GM21825 (cell line): ENCODE data around the gene UNC5A.
"Not testable (repeated sequence)": the region's sequence is repeated elsewhere in the genome, so short reads cannot be mapped to it uniquely, and the experiment has no call there.

Experiments used
- ATAC-seq: cut with Tn5 transposase; IDR thresholded peaks from one replicate; pipeline ENCODE4 v1.9.1; 2021; ENCODE audit warnings: mild to moderate bottlenecking, moderate library complexity; ENCODE audit not compliant: unreplicated experiment

UNC5A gene

DNA sequence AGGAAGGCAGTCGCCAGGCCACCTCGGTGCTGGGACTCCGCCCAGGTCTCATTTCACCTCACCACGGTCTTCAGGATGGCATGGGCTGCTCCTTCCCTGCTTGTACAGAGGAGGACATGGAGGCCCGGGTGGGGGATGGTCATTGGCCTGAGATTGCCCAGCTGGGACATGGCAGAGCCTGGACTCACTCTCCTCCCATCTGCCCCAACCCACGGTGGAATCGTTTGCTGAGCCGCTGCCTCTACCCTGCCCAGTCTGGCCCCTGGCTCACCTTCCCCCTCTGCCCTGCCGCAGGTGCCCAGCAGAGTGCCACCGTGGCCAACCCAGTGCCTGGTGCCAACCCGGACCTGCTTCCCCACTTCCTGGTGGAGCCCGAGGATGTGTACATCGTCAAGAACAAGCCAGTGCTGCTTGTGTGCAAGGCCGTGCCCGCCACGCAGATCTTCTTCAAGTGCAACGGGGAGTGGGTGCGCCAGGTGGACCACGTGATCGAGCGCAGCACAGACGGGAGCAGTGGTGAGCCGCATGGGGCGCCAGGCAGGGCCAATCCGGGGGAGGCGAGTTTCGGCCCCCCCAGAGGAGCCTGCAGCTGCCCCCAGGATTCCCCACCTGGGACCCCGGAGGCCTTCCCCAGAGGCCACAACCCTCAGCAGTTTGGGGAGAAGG is 52.1 kb downstream of the UNC5A start:
- no peak for ATAC-seq

DNA sequence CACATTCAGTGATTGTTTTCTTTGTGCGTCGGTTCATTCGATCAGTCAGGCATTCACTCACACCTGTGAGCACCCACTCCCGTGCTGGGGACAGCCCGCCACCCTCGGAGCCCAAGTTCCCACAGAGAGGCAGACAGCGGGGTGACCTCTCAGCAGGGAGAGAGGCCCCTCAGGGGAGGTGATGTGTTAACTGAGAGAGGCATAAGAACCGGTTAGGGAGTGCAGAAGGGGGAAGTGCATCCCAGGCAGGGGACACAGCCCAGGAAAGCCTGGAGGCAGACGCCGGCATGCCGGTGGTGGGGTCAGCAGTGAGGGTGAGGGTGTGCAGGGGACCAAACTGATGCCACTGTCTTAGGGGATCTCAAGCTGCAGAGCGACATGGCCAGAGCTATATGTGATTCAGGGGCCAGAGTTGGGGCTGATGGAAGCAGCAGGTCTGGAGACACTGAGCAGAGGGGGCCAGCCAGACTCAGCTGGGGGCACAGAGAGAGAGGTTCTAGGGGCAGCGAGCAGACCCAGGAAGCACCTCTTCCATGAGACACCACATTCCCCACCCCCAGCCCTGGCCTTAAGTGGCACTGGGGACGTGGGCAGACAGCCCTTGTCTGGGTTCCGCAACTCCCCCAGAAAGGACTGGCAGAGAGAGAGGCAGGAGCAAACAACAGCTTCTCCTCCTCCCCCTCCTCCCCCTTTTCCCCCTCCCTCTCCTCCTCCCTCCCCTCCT is 52.8 kb downstream of the UNC5A start:
- ATAC-seq, result no peak

DNA sequence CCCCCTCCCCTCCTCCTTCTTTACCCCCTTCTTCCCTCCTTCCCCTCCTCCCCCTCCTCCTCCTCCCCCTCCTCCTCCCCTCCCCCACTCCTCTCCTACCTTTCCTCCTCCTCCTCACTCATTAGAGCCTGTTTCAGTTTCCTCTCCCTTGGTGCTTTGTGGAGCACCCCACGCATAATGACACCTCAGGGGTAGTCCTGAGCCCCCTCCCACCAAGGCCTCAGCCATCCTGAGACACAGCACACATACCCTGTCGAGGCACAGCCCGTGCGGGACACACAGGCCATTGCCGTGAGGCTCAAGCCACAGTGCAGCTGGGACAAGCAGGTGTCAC is 53.4 kb downstream of the UNC5A start:
- no peak for ATAC-seq

DNA sequence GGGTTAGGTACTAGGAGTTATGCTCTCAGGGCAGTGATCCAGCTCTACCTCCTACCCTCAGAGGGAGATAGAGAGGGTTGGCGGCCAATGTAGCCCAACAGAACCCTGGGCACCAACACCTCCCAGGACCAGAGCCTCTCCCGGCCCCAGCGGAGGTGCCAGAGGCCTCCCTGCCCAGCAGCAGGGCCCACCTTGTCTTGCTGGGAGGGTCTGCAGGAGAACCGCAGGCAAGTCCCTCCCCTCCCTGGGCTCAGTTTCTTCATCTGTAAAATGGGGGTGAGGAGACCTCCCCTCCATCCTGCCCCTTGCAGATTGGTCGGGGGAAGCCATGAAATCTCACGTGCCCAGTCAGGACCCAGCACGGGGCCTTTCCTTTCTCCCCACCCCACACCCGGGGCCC is 54.4 kb downstream of the UNC5A start:
- no peak for ATAC-seq

DNA sequence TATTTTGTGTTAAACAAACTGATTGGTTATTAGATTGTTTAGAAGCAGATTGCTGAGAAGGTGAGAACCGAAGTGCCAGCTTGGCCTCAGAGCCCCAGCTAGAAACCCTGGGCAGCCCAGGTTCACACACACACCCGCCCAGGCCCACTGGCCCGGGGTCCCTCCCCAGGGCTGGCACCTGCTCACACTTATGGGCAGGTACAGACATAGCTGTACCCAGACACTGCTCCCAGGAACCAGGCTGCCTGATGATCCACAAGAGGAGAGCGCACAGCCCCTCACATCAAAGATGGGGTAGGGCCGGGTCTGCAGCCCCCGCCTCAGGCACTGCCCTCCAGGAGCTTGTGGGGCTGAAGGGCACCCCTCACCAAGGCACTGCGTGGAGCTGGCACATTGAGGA is 55.6 kb downstream of the UNC5A start:
- ATAC-seq, result no peak

DNA sequence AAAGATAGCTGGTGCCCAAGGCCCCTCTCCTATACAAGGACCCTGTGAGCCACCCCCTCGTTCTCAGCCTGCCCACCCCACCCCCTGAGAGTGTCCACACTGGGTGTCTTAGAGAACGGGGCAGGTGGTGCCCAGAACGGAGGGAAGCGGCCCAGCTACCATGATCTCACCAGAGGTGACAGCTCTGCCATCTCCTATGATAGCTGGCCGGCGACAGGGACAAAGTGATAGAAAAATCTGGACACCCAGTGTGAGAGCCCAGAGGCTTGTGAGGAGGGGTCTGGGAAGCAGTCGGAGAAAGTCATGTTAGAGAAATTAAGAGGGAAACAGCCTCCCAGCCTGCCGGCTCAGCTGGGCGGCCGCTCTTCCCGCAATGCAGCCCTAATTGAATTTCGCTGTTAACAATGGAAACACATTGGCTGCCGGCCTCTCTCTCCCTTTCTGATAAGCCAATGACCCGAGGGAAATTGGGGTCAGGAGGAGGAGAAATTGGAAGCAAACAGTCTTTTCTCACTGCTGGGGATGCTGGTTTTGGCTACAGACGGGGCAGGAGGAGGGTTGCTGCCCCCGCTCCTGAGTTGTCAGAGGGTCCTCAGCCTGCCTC is 56.5 kb downstream of the UNC5A start:
- no peak for ATAC-seq

DNA sequence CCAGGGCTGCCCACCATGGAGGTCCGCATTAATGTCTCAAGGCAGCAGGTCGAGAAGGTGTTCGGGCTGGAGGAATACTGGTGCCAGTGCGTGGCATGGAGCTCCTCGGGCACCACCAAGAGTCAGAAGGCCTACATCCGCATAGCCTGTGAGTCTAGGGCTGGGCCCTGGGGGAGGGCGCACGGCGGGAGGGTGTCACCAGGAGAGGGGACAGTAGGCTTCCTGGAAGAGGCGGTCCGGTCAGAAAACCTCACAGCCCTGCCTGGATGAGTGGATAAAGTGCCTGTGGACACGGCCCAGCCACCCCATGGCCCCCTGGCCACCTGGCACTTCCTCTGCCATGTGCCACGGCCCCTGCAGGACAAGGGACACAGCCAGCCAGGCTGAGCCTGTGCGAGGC is 57.8 kb downstream of the UNC5A start:
- no peak for ATAC-seq

DNA sequence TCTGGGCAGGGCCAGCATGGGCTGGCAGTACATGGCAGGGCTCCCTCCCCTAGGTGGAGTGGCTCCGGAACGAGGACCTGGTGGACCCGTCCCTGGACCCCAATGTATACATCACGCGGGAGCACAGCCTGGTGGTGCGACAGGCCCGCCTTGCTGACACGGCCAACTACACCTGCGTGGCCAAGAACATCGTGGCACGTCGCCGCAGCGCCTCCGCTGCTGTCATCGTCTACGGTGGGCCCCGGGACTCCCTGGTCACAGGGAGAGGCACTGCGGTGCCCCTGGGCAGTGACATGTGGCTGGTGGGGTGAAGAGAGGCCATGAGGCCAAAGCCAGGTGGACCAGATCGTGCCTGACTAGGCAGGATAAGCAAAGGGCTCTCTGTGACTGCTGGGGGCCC is 58.4 kb downstream of the UNC5A start:
- no peak for ATAC-seq

DNA sequence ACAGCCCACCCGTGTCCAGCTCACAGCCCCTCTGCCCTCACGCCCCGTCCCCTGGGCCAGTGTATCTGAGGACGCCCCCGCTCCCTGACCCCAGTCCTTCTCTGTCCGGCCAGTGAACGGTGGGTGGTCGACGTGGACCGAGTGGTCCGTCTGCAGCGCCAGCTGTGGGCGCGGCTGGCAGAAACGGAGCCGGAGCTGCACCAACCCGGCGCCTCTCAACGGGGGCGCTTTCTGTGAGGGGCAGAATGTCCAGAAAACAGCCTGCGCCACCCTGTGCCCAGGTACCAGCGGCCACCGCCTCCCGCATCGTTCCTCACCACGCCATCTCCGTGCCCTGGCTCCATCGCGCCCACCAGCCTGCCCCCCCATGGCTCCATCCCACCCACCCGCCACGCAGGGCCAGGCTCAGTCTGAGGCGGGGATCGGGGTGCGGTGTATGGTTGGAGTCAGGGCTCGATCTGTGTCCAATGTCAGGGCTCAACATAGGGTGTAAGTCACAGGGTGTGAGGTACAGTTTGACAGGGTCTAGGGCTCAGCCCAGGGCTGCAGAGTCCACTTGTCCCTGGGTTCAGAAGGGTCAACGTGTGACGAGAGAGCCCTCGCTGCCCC is 59.2 kb downstream of the UNC5A start:
- ATAC-seq, result no peak

DNA sequence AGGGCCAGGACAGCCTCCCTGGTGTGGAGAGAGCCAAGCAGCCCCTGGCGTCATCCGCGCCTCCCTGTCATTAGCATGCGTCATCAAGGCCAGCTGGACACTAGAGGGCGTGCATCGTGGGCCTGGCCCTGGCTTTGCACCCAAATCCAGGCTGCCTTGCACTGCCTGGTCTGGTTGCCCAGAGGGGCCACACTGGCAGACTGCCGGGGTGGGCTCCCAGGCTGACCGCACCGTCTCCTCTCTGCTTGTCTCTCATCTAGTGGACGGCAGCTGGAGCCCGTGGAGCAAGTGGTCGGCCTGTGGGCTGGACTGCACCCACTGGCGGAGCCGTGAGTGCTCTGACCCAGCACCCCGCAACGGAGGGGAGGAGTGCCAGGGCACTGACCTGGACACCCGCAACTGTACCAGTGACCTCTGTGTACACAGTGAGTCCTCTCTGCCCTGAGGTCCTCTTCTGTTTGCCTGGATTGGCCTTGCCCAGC is 59.8 kb downstream of the UNC5A start:
- no peak for ATAC-seq

DNA sequence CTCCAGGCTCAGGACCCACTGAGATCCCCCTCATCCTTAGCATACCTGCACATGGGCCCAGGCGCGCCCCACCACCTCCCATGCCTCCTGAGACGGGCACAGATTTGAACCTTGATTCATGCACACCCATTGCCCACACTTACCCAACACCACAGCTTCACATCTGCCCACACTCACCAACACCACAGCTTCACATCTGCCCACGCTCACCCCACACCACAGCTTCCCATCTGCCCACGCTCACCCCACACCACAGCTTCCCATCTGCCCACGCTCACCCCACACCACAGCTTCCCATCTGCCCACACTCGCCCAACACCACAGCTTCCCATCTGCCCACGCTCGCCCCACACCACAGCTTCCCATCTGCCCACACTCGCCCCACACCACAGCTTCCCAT is 60.3 kb downstream of the UNC5A start:
- not testable (repeated sequence) for ATAC-seq

DNA sequence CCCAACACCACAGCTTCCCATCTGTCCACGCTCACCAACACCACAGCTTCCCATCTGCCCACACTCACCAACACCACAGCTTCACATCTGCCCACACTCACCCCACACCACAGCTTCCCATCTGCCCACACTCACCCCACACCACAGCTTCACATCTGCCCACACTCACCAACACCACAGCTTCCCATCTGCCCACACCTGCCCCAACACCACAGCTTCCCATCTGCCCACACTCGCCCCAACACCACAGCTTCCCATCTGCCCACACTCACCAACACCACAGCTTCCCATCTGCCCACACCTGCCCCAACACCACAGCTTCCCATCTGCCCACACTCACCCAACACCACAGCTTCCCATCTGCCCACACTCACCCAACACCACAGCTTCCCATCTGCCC is 62.2 kb downstream of the UNC5A start:
- ATAC-seq, result not testable (repeated sequence)

DNA sequence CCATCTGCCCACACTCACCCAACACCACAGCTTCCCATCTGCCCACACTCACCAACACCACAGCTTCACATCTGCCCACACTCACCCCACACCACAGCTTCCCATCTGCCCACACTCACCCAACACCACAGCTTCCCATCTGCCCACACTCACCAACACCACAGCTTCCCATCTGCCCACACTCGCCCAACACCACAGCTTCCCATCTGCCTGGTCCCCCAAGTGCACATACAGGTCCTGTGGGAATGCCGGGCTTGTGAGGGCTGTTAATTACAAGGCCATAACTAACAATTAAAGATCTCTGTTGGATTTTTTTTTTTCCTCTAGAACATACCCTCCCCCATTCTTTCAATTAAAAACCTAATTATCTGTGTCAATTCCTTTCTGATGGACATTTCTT is 62.7 kb downstream of the UNC5A start:
- ATAC-seq, result not testable (repeated sequence)

DNA sequence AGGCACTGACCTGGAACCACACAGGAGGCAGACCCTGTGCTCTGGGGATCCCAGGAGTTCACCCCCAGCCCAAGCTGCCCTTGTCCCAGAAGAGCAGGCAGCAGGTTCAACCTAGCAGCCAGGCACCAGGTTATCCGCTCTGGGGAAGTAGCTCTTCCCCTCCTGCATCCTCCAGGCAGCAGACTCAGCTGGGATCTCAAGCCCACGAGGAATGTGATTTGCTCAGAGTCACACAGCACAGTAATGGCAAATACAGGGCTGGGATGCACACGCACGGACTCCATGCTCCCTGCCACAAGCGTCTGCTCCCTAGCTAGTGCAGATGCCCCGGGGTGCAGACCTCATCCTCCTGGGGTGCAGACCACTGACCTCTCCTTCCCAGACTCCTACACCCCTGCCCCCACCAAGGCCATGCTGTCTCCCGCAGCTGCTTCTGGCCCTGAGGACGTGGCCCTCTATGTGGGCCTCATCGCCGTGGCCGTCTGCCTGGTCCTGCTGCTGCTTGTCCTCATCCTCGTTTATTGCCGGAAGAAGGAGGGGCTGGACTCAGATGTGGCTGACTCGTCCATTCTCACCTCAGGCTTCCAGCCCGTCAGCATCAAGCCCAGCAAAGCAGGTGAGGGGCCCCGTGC is 63.3 kb downstream of the UNC5A start:
- ATAC-seq, result no peak

DNA sequence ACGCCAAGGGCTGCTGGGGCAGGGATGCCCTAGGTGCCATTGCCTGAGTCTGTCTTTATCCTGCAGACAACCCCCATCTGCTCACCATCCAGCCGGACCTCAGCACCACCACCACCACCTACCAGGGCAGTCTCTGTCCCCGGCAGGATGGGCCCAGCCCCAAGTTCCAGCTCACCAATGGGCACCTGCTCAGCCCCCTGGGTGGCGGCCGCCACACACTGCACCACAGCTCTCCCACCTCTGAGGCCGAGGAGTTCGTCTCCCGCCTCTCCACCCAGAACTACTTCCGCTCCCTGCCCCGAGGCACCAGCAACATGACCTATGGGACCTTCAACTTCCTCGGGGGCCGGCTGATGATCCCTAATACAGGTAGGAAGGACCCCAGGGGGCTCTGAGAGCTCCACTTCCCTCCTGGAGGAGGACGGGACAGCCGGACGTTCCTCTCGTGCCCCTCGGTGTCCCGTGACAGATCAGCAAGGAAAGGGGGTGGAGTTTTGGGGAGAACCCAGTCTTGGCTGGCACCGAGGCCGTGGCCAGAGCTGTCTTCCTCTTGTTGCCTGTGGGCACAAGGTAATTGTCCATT is 63.9 kb downstream of the UNC5A start:
- ATAC-seq, result no peak

DNA sequence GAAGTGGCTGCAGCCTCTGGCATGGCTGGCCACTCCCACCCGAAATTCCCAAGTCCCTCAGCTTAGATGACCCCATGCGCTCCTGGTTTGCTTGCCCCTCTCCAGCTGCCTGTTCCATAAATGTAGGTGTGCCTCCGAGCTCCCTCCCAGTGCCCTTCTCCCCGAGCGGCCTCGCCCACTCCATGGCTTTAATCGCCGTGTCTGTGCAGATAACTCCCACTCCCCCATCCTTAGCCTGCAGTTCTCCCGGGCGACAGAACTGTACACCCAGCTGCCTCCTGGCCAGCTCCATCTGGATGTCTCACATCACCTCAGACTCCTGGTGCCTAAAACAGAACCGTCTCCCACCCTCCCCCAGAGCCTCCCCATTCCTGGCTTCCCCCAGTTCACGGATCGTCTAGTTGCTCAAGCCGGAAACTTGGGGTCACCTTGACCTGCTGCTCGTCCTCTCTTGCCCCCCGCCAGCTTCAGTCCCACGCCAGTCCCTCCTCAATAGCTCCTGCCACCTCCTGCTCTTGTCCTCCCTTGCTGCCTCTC is 64.7 kb downstream of the UNC5A start:
- no peak for ATAC-seq

DNA sequence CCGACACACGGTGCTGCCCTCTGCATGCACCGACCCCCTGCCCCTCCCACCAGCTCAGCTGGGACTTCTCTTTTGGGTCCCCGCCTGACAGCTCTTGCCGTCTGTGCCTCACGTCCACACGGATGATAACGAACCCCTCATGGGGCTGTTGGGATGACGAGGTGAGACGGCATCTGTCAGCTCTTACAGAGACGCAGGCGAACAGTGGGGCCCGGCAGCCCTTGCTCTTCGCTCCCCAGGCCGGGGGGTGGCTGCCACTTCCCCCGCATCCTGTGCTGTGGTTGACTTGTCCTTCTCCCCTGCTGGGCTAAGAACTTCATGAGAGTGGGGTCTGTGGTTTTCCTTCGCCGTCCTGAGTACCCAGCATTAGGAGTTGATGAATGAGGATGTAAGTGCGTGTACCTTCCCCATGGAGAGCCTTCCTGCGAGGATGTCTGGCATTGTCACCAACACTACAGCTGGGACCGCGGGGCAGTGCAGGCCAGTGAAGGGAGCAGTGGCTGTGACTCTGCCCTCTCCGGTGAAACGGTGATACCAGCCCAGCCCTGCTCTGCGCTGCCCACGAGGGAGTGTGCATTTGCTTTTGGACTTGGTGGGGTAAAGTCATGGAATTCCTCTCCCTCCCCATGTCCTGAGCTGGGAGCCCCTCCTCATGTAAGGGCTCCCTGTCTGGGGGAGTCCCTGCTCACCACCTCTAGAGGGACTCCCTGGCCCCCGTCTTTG is 65.6 kb downstream of the UNC5A start:
- ATAC-seq, result no peak

DNA sequence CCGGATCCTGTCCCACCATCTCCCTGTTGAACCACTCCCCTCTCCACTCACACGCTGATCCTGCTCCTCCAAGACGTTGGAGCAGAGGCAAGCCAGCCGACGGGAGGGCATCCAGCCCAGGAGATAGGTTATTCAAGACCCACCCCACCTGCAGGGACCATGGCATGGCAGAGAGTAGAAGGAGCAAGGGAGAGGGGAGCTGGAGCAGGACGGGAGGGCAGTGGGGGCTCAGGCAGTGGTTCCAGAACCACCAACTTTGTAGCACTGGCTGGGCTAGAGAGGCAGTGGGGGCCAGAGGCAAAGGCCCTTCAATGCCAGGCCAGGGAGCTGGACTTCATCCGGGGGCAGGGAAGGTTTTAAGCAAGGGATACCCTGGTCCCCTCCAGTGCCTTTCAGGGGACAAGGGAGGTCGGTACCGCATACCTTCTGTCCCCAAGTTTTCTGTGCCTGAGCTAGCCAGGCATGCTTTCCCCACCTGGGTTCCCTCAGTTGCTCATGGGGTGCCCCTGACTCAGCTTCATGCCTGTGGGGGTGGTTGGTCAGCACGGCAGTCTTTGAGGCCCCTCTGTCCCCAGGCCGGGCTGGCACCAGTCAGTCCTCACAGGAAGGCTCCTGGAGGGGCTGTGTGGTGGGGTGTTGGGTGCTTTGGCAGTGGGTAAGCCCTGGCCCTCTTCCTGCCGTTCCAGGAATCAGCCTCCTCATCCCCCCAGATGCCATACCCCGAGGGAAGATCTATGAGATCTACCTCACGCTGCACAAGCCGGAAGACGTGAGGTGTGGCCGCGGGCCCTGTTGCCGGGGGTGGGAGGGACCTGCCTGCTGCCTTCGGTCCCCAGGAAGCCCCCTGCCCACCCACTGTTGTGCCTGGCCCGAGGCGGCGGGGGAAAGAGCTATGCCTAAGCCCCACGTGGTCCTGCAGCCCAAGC is 66.4 kb downstream of the UNC5A start:
- ATAC-seq, result no peak

DNA sequence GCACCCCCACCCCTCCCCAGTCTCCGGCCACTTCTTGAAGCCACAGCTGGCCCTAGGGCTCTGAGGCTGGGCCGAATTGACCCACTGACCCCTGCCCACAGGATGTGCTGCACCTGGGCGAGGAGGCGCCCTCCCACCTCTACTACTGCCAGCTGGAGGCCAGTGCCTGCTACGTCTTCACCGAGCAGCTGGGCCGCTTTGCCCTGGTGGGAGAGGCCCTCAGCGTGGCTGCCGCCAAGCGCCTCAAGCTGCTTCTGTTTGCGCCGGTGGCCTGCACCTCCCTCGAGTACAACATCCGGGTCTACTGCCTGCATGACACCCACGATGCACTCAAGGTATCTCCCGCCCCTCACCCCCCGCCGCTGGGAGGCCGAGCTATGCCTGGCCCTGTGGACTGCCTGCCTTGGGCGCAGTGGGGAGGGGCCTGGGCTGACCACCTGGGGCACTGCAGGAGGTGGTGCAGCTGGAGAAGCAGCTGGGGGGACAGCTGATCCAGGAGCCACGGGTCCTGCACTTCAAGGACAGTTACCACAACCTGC is 67.5 kb downstream of the UNC5A start:
- no peak for ATAC-seq
